ENCODE measurements around the gene OLFML2B. TPM values are rescaled to one million over a fixed set of nuclear protein-coding genes. Genes with fewer than 3 reads are reported as not detected.

The OLFML2B gene
- total and polyA plus RNA-seq, 2 of the 13 experiments (the other 11 are each of a cell fraction or from before 2014, with no cell fraction given): not detected

DNA sequence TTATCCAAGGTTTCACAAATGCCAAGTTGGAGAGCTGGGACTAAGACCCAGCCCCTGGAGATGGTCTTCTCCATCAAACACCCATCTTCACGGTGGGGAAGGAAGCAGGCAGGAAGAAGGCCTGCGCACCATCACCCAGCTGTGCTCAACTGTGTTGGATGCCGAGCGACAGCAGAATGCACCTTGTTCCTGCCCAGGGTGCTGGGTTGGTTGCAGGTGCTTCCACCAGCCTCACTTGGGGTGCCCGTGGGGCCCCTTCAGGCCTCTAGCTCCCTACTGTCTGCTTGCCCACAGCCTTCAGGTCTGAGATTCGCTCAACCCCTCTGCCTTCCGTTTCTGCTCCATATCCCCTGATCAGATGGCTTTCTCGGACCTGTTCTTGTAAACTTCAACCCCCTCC is 42.5 kb downstream of the OLFML2B start (continued):
- TF ChIP-seq, protein P1, sequence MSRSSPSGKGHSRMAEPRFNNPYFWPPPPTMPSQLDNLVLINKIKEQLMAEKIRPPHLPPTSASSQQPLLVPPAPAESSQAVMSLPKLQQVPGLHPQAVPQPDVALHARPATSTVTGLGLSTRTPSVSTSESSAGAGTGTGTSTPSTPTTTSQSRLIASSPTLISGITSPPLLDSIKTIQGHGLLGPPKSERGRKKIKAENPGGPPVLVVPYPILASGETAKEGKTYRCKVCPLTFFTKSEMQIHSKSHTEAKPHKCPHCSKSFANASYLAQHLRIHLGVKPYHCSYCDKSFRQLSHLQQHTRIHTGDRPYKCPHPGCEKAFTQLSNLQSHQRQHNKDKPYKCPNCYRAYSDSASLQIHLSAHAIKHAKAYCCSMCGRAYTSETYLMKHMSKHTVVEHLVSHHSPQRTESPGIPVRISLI (CRISPR knock-in tag; IDR thresholded peaks at IDR 0.05; ENCODE audit: borderline replicate concordance): no peak
- TF ChIP-seq TBX3 (IDR thresholded peaks at IDR 0.05; ENCODE audit: borderline replicate concordance): no peak
- no peak for TF ChIP-seq ZNF75D (CRISPR knock-in tag; IDR thresholded peaks at IDR 0.05; ENCODE audit: borderline replicate concordance)

DNA sequence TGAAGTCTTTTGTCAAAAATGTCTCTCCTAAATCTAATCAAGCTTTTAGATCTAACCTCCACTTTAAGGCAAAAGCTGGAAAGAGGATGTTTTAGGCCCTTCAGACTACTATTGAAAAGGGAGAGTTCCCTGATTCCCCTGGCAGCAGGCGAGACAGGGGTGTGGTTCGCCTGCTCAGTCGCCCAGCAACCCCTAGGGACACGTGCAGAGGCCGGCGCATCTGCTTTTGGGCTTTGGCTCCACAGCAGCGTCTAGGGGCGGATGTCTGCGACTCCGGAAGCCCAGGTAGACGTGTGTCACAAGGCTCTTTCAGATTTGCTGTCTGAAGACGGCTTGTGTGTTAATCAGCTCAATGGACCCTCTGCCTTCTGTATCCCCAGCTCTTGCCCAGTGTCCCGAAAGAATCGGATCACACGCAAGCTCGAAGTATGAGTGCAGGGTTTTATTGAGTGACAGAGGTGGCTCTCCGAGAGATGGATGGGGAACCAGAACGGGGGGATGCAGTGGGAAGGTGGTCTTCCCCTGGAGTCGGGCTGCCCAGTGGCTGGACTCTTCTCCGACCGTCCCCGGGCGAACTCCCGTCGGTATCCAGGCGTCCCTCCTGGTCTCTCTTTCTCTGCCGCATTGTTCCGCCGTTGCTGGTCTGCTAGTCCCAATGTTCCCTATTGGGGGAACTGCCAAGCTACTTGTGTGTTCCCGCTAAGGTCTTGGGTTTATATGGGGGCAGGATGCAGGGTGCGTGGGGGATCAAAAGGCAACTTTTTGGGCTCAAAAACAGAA is 45.5 kb downstream of the OLFML2B start:
- Histone ChIP-seq H3K4me3 (replicated peaks in 1 of 3; ENCODE audit: insufficient read depth in 1 of 3, low read depth in 2 of 3, low read length in 3 of 3) (no peak overlapping the region), H3K27ac (ENCODE audit: extremely low read length, insufficient read depth, low read length) (no peak overlapping the region), H3K79me2 (ENCODE audit: insufficient read depth, low read length) (no peaks in the 10 kb centered on the region), H3K9ac (ENCODE audit: insufficient read depth, low read depth, low read length) (no peak overlapping the region), H3K4me2 (ENCODE audit: low read depth, low read length) (no peak overlapping the region), H3K9me3 (ENCODE audit: low read length) (no peaks in the 10 kb centered on the region), H3K36me3 (replicated peaks in 1 of 2; ENCODE audit: control insufficient read depth in 1 of 2, insufficient read depth in 2 of 2, low read length in 2 of 2) (no peaks in the 10 kb centered on the region), H2AFZ (ENCODE audit: low read length) (no peak overlapping the region), H4K20me1 (ENCODE audit: insufficient read depth, low read length) (no peaks in the 10 kb centered on the region), H3K4me1 (ENCODE audit: insufficient read depth, low read length) (peaks cover 19% of the 10 kb centered on the region), H3K27me3 (ENCODE audit: control insufficient read depth in 1 of 2, insufficient read depth in 2 of 2, low read length in 2 of 2) (peaks cover 0 to 36% of the 10 kb centered on the region in 2 experiments; a peak in 3 of 5 replicates)
- ATAC-seq (no peak), DNase-seq (ENCODE audit: low spot score) (no peak), FAIRE-seq (no peak)
- ChIA-PET POLR2A (no interaction called here), CTCF (ENCODE audit: low intra/inter-chr PET ratio, low total read pairs) (no interaction called here)
- no peak for TF ChIP-seq ZNF296 (CRISPR knock-in tag; conservative IDR thresholded peaks at IDR 0.05)
- TF ChIP-seq, protein P2, sequence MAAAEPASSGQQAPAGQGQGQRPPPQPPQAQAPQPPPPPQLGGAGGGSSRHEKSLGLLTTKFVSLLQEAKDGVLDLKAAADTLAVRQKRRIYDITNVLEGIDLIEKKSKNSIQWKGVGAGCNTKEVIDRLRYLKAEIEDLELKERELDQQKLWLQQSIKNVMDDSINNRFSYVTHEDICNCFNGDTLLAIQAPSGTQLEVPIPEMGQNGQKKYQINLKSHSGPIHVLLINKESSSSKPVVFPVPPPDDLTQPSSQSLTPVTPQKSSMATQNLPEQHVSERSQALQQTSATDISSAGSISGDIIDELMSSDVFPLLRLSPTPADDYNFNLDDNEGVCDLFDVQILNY (CRISPR knock-in tag; conservative IDR thresholded peaks at IDR 0.05): no peak
- TF ChIP-seq KDM3A (CRISPR knock-in tag; IDR thresholded peaks at IDR 0.05; ENCODE audit: low read depth): no peak
- TF ChIP-seq ZBTB1 (CRISPR knock-in tag; IDR thresholded peaks at IDR 0.05; ENCODE audit: borderline replicate concordance): no peak
- no peak for TF ChIP-seq PHF8 (CRISPR knock-in tag; IDR thresholded peaks at IDR 0.05)
- TF ChIP-seq, protein P3, sequence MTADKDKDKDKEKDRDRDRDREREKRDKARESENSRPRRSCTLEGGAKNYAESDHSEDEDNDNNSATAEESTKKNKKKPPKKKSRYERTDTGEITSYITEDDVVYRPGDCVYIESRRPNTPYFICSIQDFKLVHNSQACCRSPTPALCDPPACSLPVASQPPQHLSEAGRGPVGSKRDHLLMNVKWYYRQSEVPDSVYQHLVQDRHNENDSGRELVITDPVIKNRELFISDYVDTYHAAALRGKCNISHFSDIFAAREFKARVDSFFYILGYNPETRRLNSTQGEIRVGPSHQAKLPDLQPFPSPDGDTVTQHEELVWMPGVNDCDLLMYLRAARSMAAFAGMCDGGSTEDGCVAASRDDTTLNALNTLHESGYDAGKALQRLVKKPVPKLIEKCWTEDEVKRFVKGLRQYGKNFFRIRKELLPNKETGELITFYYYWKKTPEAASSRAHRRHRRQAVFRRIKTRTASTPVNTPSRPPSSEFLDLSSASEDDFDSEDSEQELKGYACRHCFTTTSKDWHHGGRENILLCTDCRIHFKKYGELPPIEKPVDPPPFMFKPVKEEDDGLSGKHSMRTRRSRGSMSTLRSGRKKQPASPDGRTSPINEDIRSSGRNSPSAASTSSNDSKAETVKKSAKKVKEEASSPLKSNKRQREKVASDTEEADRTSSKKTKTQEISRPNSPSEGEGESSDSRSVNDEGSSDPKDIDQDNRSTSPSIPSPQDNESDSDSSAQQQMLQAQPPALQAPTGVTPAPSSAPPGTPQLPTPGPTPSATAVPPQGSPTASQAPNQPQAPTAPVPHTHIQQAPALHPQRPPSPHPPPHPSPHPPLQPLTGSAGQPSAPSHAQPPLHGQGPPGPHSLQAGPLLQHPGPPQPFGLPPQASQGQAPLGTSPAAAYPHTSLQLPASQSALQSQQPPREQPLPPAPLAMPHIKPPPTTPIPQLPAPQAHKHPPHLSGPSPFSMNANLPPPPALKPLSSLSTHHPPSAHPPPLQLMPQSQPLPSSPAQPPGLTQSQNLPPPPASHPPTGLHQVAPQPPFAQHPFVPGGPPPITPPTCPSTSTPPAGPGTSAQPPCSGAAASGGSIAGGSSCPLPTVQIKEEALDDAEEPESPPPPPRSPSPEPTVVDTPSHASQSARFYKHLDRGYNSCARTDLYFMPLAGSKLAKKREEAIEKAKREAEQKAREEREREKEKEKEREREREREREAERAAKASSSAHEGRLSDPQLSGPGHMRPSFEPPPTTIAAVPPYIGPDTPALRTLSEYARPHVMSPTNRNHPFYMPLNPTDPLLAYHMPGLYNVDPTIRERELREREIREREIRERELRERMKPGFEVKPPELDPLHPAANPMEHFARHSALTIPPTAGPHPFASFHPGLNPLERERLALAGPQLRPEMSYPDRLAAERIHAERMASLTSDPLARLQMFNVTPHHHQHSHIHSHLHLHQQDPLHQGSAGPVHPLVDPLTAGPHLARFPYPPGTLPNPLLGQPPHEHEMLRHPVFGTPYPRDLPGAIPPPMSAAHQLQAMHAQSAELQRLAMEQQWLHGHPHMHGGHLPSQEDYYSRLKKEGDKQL (CRISPR knock-in tag; IDR thresholded peaks at IDR 0.05; ENCODE audit: low read depth): no peak
- 69% methylated on average over 19 of the region's 31 CpGs for WGBS (ENCODE audit: low lambda C conversion rate)
- in situ Hi-C loops (cut with HindIII; ENCODE audit: extremely low pct_ligation_motif_present, low pct_unique_long_range_greater_than_20kb): no loop called here
- BruUV-seq (replicated peaks): no TSS peak
- intact Hi-C loops (cut with micrococcal nuclease; ENCODE audit: unreplicated experiment): no loop called here
